Pancreas (tissue), 10 donors: ENCODE measurements around the gene CHST13. TPM values are rescaled to one million over a fixed set of nuclear protein-coding genes. Genes with fewer than 3 reads are reported as not detected.
A peak's percentile ranks its signal among the peaks of the same experiment; 100 is the strongest.

Experiments
- ATAC-seq, 4 donors: fragments of 200-7000 bp; cut with Tn5 transposase; one replicate each; pipeline versions ENCODE4 v1.8.0 to v1.9.1; 2020; ENCODE audit warnings: mild to moderate bottlenecking in 4 of 4, moderate library complexity in 4 of 4
- DNase-seq, 6 donors: peaks; one replicate each; pipeline ENCODE4 v3.0.0-alpha.2; 2020
- FAIRE-seq: peaks from 2 replicates; lab custom pipeline; 2012; peaks lifted over from hg19 to GRCh38; lab: Jason Lieb, UNC
- H3K27ac ChIP-seq, 4 donors: fragments of 200-600 bp; sonication (generic); 1 replicate in 3 of 4; 2 replicates in 1 of 4; pipeline versions ENCODE4 v1.5.0 to v1.8.0; 2020
- H3K27me3 ChIP-seq, 4 donors: fragments of 200-600 bp; one replicate each; pipeline ENCODE4 v1.8.0; 2021
- H3K36me3 ChIP-seq, 3 donors: fragments of 200-600 bp; sonication (generic) in 1 of 3; one replicate each; pipeline versions ENCODE4 v1.5.0 to v1.8.0; 2020 to 2021
- H3K4me1 ChIP-seq, 3 donors: fragments of 200-600 bp; one replicate each; pipeline ENCODE4 v1.8.0; 2021
- H3K4me3 ChIP-seq, 4 donors: fragments of 200-600 bp; sonication (generic) in 2 of 4; one replicate each; pipeline versions ENCODE4 v1.5.0 to v1.8.0; 2020 to 2021
- H3K9me3 ChIP-seq, 4 donors: fragments of 200-600 bp; one replicate each; pipeline ENCODE4 v1.8.0; 2021
- WGBS, 2 donors: extraction: QIAGEN DNeasy Blood & Tissue Kit; methylation state at CpG; one replicate each; pipeline ENCODE4 v1.1.7; 2013; 5-methylcytosine and 5-hydroxymethylcytosine counted together
- intact Hi-C, 3 donors: fragments of 100-400 bp; cut with DNase I; formaldehyde crosslinking; loops; one replicate each; pipeline versions ENCODE4 v1.11.1 to v1.14.2; 2022
- polyA plus RNA-seq, 2 donors: library from polyadenylated mRNA; stranded (reverse); fragments of 200-250 nt; gene quantifications; one replicate each; pipeline ENCODE4 v1.2.3, GENCODE V29; 2013
- total RNA-seq, 6 donors: library from RNA; stranded (reverse); fragmentation: NEBNext Ultra II Directional in 4 of 6; extraction: Animal tissue kit (Norgen Biotek cat#: 25700) in 4 of 6; gene quantifications; one replicate each; pipeline versions ENCODE4 v1.2.1 to v1.2.4, GENCODE V29; 2021 to 2023
- TF ChIP-seq, protein P1 (sequence below), 4 donors: fragments of 200-600 bp; sonication (generic) in 3 of 4; IDR thresholded peaks; one replicate each; pipeline versions ENCODE4 v1.5.0 to v1.8.0; 2021; ENCODE audit warnings: antibody characterized with exemption in 4 of 4
- donor health status: healthy with polysubstance abuse.
- donor health status: DM: no; HTN: no; CAD: no; lungs with moderate emphysema.
- donor health status: DM: no; HTN: no; CAD: no.
- donor health status: control.
- donor health status: control.
- donor health status: Bipolar disorder and iron deficiency.
- donor health status: DM: yes; HTN: yes; CAD: no.
- donor health status: DM: no; HTN: no; CAD: no.
- donor health status: DM: no; HTN: no; CAD: no.
- donor health status: DM: yes; HTN: yes; CAD: no.

CHST13 gene
- total and polyA plus RNA-seq, 8 donors, result 0.08 to 0.28 (median 0.19) TPM; not detected in 2

- intact Hi-C loops, result no loop called here
- no peak overlapping the region for H3K4me3 ChIP-seq
- H3K27ac ChIP-seq, result no peak overlapping the region
- FAIRE-seq, result no peak
- 56 to 64% methylated on average over 16 to 17 of the region's 17 CpGs for WGBS, 2 donors
- no peaks in the 10 kb centered on the region for H3K27me3 ChIP-seq
- TF ChIP-seq, protein P1, sequence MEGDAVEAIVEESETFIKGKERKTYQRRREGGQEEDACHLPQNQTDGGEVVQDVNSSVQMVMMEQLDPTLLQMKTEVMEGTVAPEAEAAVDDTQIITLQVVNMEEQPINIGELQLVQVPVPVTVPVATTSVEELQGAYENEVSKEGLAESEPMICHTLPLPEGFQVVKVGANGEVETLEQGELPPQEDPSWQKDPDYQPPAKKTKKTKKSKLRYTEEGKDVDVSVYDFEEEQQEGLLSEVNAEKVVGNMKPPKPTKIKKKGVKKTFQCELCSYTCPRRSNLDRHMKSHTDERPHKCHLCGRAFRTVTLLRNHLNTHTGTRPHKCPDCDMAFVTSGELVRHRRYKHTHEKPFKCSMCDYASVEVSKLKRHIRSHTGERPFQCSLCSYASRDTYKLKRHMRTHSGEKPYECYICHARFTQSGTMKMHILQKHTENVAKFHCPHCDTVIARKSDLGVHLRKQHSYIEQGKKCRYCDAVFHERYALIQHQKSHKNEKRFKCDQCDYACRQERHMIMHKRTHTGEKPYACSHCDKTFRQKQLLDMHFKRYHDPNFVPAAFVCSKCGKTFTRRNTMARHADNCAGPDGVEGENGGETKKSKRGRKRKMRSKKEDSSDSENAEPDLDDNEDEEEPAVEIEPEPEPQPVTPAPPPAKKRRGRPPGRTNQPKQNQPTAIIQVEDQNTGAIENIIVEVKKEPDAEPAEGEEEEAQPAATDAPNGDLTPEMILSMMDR (IDR thresholded peaks at IDR 0.05), result no peak
- no peaks in the 10 kb centered on the region for H3K4me1 ChIP-seq
- no peak for ATAC-seq
- no peaks in the 10 kb centered on the region for H3K36me3 ChIP-seq
- DNase-seq, result peak in 2 of 6 donors; percentile 2 to 45
- H3K9me3 ChIP-seq, result no peaks in the 10 kb centered on the region
Measured at GRCh38 chr3:126551839-126552687, 28.1 kb downstream of the CHST13 start.

DNA sequence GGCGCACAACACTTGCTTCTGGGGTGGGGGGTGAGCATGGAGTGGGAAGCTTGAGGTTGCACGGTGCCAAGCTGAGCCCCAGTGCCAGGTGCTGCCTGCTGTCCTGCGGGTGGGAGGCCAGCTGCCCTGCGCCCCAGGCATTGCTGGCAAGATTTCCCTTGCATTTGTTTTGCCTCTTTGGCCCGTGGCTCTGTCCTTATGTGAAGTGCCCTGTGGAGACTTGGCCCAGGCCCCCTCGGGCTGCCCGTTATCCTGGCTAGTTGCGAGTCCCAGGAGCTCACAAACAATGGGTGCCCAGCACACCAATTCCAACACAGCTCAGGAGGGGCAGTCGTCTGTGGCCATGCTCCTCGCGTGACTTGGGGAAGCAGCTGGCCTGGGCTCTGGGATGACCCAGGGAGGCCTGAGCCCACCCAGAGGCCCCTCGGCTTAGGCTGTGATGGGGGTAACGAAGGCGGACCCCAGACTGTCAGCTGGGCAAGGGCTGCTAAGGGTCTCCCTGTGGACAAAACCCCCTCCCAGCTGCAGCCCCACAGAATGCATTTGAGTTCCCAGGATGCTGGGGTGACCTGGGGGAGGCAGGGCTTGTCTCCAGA is 28.8 kb downstream of the CHST13 start:
- TF ChIP-seq, protein P1 (IDR thresholded peaks at IDR 0.05), result no peak
- Histone ChIP-seq H3K36me3 (no peaks in the 10 kb centered on the region), H3K4me1 (no peaks in the 10 kb centered on the region), H3K9me3 (no peaks in the 10 kb centered on the region), H3K27me3 (no peaks in the 10 kb centered on the region), H3K27ac (no peak overlapping the region), H3K4me3 (no peak overlapping the region)
- intact Hi-C loops, result no loop called here
- WGBS, 2 donors, result 65 to 73% methylated on average over 14 of the region's 14 CpGs
- ATAC-seq, result no peak
- no peak for FAIRE-seq
- peak in 1 of 6 donors; percentile 45 for DNase-seq

GRCh38 chr3:126553284-126554084 is 29.5 kb downstream of the CHST13 start:
- intact Hi-C loops, result no loop called here

GRCh38 chr3:126554560-126555525 is 30.9 kb downstream of the CHST13 start:
- WGBS, 2 donors, result 81 to 89% methylated on average over 19 of the region's 19 CpGs

More at GRCh38 chr3:126553284-126554084, 29.5 kb downstream of the CHST13 start:
- DNase-seq (peak in 1 of 6 donors; percentile 36), FAIRE-seq (no peak), ATAC-seq (no peak)
- TF ChIP-seq, protein P1 (IDR thresholded peaks at IDR 0.05), result no peak
- Histone ChIP-seq H3K4me1 (no peaks in the 10 kb centered on the region), H3K27ac (no peak overlapping the region), H3K9me3 (no peaks in the 10 kb centered on the region), H3K4me3 (no peak overlapping the region), H3K27me3 (no peaks in the 10 kb centered on the region), H3K36me3 (no peaks in the 10 kb centered on the region)
- WGBS, 2 donors, result 67 to 78% methylated on average over 19 of the region's 19 CpGs

More at GRCh38 chr3:126554560-126555525, 30.9 kb downstream of the CHST13 start:
- Histone ChIP-seq H3K4me1 (no peaks in the 10 kb centered on the region), H3K4me3 (no peak overlapping the region), H3K36me3 (no peaks in the 10 kb centered on the region), H3K27me3 (no peaks in the 10 kb centered on the region), H3K27ac (no peak overlapping the region), H3K9me3 (no peaks in the 10 kb centered on the region)
- intact Hi-C loops, result no loop called here
- TF ChIP-seq, protein P1 (IDR thresholded peaks at IDR 0.05), result no peak
- DNase-seq (peak in 1 of 6 donors; percentile 23), ATAC-seq (no peak), FAIRE-seq (no peak)
